GM12878 (cell line): Measurements from ENCODE around the gene CACNA1D. TPM values are rescaled to one million over a fixed set of nuclear protein-coding genes. Genes with fewer than 3 reads are reported as not detected.

ENCODE experiments used
- ATAC-seq: fragments of 200-7000 bp; cut with Tn5 transposase; 3 replicates; pipeline ENCODE4 v1.9.1; 2020; ENCODE audit warnings: mild to moderate bottlenecking, moderate library complexity
- BruUV-seq: library from RNA; stranded (reverse); fragments of 400-500 nt; replicated peaks from 2 replicates; lab custom pipeline; 2021; lab: Mats Ljungman, UMichigan
- CTCF ChIA-PET: fragments of 300-600 bp; sonication (Branson Sonifier 250); formaldehyde crosslinking; extraction: SDS; loops from one replicate; lab custom pipeline; 2021; ENCODE audit warnings: inconsistent platforms; lab: Yijun Ruan, JAX
- POLR2A ChIA-PET: fragments of 350-600 bp; formaldehyde crosslinking; extraction: SDS; loops from one replicate; lab custom pipeline; 2021; ENCODE audit warnings: inconsistent platforms; lab: Charles Lee
- RAD21 ChIA-PET: fragments of 300-600 bp; sonication (Branson Sonifier 250); formaldehyde crosslinking; loops from one replicate; lab custom pipeline; 2023; ENCODE audit warnings: antibody characterized with exemption; ENCODE audit not compliant: unreplicated experiment; lab: Charles Lee
- SMC1A ChIA-PET: fragments of 300-600 bp; sonication (Branson Sonifier 250); formaldehyde crosslinking; loops from one replicate; lab custom pipeline; 2023; ENCODE audit not compliant: unreplicated experiment, uncharacterized antibody; lab: Charles Lee
- DNase-seq: peaks from one replicate; pipeline ENCODE4 v3.0.0-alpha.2; 2011; ENCODE audit warnings: low read depth, low spot score
- FAIRE-seq: peaks from 3 replicates; lab custom pipeline; 2011; peaks lifted over from hg19 to GRCh38; lab: Jason Lieb, UNC
- H2AFZ ChIP-seq: 2 replicates; pipeline ENCODE4 v1.6.0; 2011; ENCODE audit warnings: low read depth, low read length, control low read depth; ENCODE audit not compliant: control insufficient read depth
- H3K27ac ChIP-seq: 2 replicates; pipeline ENCODE4 v1.5.1; 2011; ENCODE audit warnings: control low read depth; ENCODE audit not compliant: control insufficient read depth, insufficient read depth
- H3K27me3 ChIP-seq, 2 experiments: replicated peaks in 1 of 2; 2 replicates each; pipeline versions ENCODE4 v1.6.0 to v1.6.1; 2011; ENCODE audit warnings: low read length in 1 of 2; ENCODE audit not compliant: control insufficient read depth in 2 of 2, insufficient read depth in 2 of 2
- H3K36me3 ChIP-seq, 2 experiments: 2 replicates each; pipeline ENCODE4 v1.5.1; 2011; ENCODE audit warnings: low read length in 1 of 2; ENCODE audit not compliant: control insufficient read depth in 2 of 2, insufficient read depth in 2 of 2
- H3K4me1 ChIP-seq: 2 replicates; pipeline ENCODE4 v1.6.1; 2011; ENCODE audit warnings: mild to moderate bottlenecking, low read length, moderate library complexity, mixed read lengths; ENCODE audit not compliant: control insufficient read depth, insufficient read depth
- H3K4me2 ChIP-seq: 2 replicates; pipeline ENCODE4 v1.6.0; 2011; ENCODE audit warnings: control low read depth; ENCODE audit not compliant: control insufficient read depth, insufficient read depth
- H3K4me3 ChIP-seq: fragments of 200-600 bp; sonication (generic); 2 replicates; pipeline ENCODE4 v1.5.1; 2016
- H3K79me2 ChIP-seq: 2 replicates; pipeline ENCODE4 v1.6.0; 2011; ENCODE audit warnings: low read length; ENCODE audit not compliant: control insufficient read depth, insufficient read depth
- H3K9ac ChIP-seq: 2 replicates; pipeline ENCODE4 v1.8.0; 2011; ENCODE audit warnings: low read length, control low read depth, mixed read lengths; ENCODE audit not compliant: control insufficient read depth, insufficient read depth
- H3K9me3 ChIP-seq: replicated peaks from 3 replicates; pipeline ENCODE4 v1.5.1; 2011; ENCODE audit warnings: mild to moderate bottlenecking, low read length; ENCODE audit not compliant: control insufficient read depth, insufficient read depth
- H4K20me1 ChIP-seq: 2 replicates; pipeline ENCODE4 v1.6.0; 2011; ENCODE audit not compliant: control insufficient read depth, insufficient read depth
- CTCF ChIP-seq, 3 experiments: IDR thresholded peaks in 2 of 3; conservative IDR thresholded peaks in 1 of 3; 2 replicates each; pipeline ENCODE4 v1.5.1; 2011; ENCODE audit warnings: low read depth in 3 of 3, low read length in 3 of 3, mild to moderate bottlenecking in 3 of 3, control low read depth in 2 of 3, moderate library complexity in 2 of 3, inconsistent platforms in 1 of 3, mixed read lengths in 1 of 3; ENCODE audit not compliant: control insufficient read depth in 2 of 3, insufficient read depth in 1 of 3; ENCODE audit errors: extremely low read depth in 1 of 3
- ELK1 ChIP-seq: IDR thresholded peaks from 2 replicates; pipeline ENCODE4 v1.6.1; 2012; ENCODE audit warnings: low read depth, low read length, improper control_type of control experiment
- MTA2 ChIP-seq: fragments of 450-650 bp; IDR thresholded peaks from 2 replicates; pipeline ENCODE4 v1.6.1; 2016; ENCODE audit warnings: low read depth, mild to moderate bottlenecking, moderate library complexity
- PAX8 ChIP-seq: fragments of 450-650 bp; IDR thresholded peaks from 2 replicates; pipeline ENCODE4 v1.6.1; 2017; ENCODE audit warnings: mild to moderate bottlenecking, moderate library complexity
- RAD21 ChIP-seq: IDR thresholded peaks from 2 replicates; pipeline ENCODE4 v1.6.1; 2011; ENCODE audit warnings: mild to moderate bottlenecking, low read depth, low read length, moderate library complexity; ENCODE audit not compliant: insufficient read depth
- RB1 ChIP-seq: fragments of 450-650 bp; formaldehyde crosslinking; IDR thresholded peaks from 2 replicates; pipeline ENCODE4 v1.6.1; 2017; ENCODE audit warnings: mild to moderate bottlenecking, borderline replicate concordance
- RBBP5 ChIP-seq: fragments of 200-600 bp; sonication (generic); conservative IDR thresholded peaks from 2 replicates; pipeline ENCODE4 v1.6.1; 2016
- SMAD1 ChIP-seq: fragments of 450-650 bp; IDR thresholded peaks from 2 replicates; pipeline ENCODE4 v1.6.1; 2018; ENCODE audit warnings: mild to moderate bottlenecking, low read depth; ENCODE audit not compliant: partially characterized antibody
- SMC3 ChIP-seq: IDR thresholded peaks from 2 replicates; pipeline ENCODE4 v1.6.1; 2011; ENCODE audit warnings: low read length, improper control_type of control experiment, borderline replicate concordance
- STAT1 ChIP-seq: fragments of 450-650 bp; conservative IDR thresholded peaks from 2 replicates; pipeline ENCODE4 v1.6.1; 2014; ENCODE audit warnings: antibody characterized with exemption, mild to moderate bottlenecking
- USF1 ChIP-seq: IDR thresholded peaks from 2 replicates; pipeline ENCODE4 v1.6.1; 2011; ENCODE audit warnings: borderline replicate concordance, low read depth, mild to moderate bottlenecking, moderate library complexity, mixed read lengths, low read length; ENCODE audit not compliant: insufficient read depth; ENCODE audit errors: extremely low read length
- WGBS: methylation state at CpG from one replicate; pipeline ENCODE4 v1.1.6; 2016; ENCODE audit warnings: low lambda C conversion rate; ENCODE audit not compliant: insufficient replicate concordance, insufficient coverage; ENCODE audit errors: missing lambda C conversion rate; 5-methylcytosine and 5-hydroxymethylcytosine counted together
- in situ Hi-C: fragments of 300-500 bp; cut with MboI; formaldehyde crosslinking; loops from 9 replicates; pipeline ENCODE4 v1.14.3; 2018; ENCODE audit warnings: mixed read lengths
- intact Hi-C: fragments of 100-400 bp; cut with micrococcal nuclease; formaldehyde crosslinking; loops from one replicate; pipeline ENCODE4 v1.14.2; 2022; ENCODE audit not compliant: unreplicated experiment
- polyA plus RNA-seq, 11 experiments: library from polyadenylated mRNA; depleted of rRNA in 4 of 11; unstranded in 6 of 11; stranded (reverse) in 5 of 11; fragments of >200 nt; fragmentation: Nextera tagmentation in 4 of 11; fragmentation: Illumina TruSeq in 1 of 11; extraction: Ambion mirVana in 4 of 11; extraction: Trizol in 1 of 11; gene quantifications; 1 replicate in 1 of 11; 2 replicates in 10 of 11; pipeline versions ENCODE4 v1.2.1 to v1.2.3, GENCODE V29; 2011 to 2016; ENCODE audit warnings: inconsistent platforms in 2 of 11, missing spikeins in 2 of 11, low read depth in 1 of 11
- total RNA-seq, 4 experiments: library from RNA; depleted of rRNA in 3 of 4; stranded (reverse); fragments of >200 nt in 3 of 4; fragmentation: Illumina TruSeq in 1 of 4; extraction: Trizol in 1 of 4; gene quantifications; 2 replicates each; pipeline versions ENCODE4 v1.2.1 to v1.2.3, GENCODE V29; 2013 to 2021
- TF ChIP-seq, protein P1 (sequence below): fragments of 450-650 bp; formaldehyde crosslinking; IDR thresholded peaks from 2 replicates; pipeline ENCODE4 v1.5.0; 2022; ENCODE audit warnings: mild to moderate bottlenecking, missing genetic modification characterization

Gene CACNA1D
- total and polyA plus RNA-seq, 10 of the 15 experiments (the other 5 are each of a cell fraction or from before 2014, with no cell fraction given): 0.21 to 24.4 (median 1.6) TPM

GRCh38 chr3:53668872-53669271, 174.5 kb downstream of the CACNA1D start:
- ChIA-PET RAD21 (interaction anchor here (1.0 to 4.0 kb wide), 2 partner anchors 37 to 41 kb away, joined by 3 to 24 read pairs; no protein-coding TSS in a partner anchor), POLR2A (interaction anchor here (1.1 kb wide), 1 partner anchor 20 kb away, joined by 3 read pairs; no protein-coding TSS in a partner anchor), SMC1A (interaction anchor here (0.6 to 3.2 kb wide), 15 partner anchors 12 to 270 kb away, joined by 3 to 21 read pairs (median 4); no protein-coding TSS in a partner anchor), CTCF (interaction anchor here (0.6 to 3.1 kb wide), 20 partner anchors 9 to 178 kb away, joined by 3 to 20 read pairs (median 4); no protein-coding TSS in a partner anchor)
- H3K36me3 ChIP-seq: no peaks in the 10 kb centered on the region
- FAIRE-seq (no peak), DNase-seq (no peak), ATAC-seq (peak; percentile 38; the same call in 2 of the 3 replicates)
- no peaks in the 10 kb centered on the region for H4K20me1 ChIP-seq
- H3K9ac ChIP-seq: no peak overlapping the region
- H2AFZ ChIP-seq: no peak overlapping the region
- no peak for TF ChIP-seq MTA2
- TF ChIP-seq PAX8: no peak
- TF ChIP-seq RAD21: peak; percentile 52; the same call in 1 of the 2 replicates
- TF ChIP-seq SMAD1: no peak
- no peak for TF ChIP-seq USF1
- no peak for TF ChIP-seq RB1
- no peak for TF ChIP-seq ELK1
- TF ChIP-seq, protein P1, sequence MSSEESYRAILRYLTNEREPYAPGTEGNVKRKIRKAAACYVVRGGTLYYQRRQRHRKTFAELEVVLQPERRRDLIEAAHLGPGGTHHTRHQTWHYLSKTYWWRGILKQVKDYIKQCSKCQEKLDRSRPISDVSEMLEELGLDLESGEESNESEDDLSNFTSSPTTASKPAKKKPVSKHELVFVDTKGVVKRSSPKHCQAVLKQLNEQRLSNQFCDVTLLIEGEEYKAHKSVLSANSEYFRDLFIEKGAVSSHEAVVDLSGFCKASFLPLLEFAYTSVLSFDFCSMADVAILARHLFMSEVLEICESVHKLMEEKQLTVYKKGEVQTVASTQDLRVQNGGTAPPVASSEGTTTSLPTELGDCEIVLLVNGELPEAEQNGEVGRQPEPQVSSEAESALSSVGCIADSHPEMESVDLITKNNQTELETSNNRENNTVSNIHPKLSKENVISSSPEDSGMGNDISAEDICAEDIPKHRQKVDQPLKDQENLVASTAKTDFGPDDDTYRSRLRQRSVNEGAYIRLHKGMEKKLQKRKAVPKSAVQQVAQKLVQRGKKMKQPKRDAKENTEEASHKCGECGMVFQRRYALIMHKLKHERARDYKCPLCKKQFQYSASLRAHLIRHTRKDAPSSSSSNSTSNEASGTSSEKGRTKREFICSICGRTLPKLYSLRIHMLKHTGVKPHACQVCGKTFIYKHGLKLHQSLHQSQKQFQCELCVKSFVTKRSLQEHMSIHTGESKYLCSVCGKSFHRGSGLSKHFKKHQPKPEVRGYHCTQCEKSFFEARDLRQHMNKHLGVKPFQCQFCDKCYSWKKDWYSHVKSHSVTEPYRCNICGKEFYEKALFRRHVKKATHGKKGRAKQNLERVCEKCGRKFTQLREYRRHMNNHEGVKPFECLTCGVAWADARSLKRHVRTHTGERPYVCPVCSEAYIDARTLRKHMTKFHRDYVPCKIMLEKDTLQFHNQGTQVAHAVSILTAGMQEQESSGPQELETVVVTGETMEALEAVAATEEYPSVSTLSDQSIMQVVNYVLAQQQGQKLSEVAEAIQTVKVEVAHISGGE (CRISPR knock-in tag): no peak
- no peak for TF ChIP-seq RBBP5
- peak; percentile 35 to 44 (median 39); a peak in 4 of 6 replicates for TF ChIP-seq CTCF (IDR thresholded peaks at IDR 0.05 in 2 of 3, conservative IDR thresholded peaks at IDR 0.05 in 1 of 3; ENCODE audit: control insufficient read depth in 2 of 3, extremely low read depth in 1 of 3, insufficient read depth in 1 of 3, low read depth in 3 of 3, low read length in 3 of 3)
- no peak for TF ChIP-seq STAT1
- peak; percentile 32; the same call in 1 of the 2 replicates for TF ChIP-seq SMC3
- no peaks in the 10 kb centered on the region for H3K79me2 ChIP-seq
- no peaks in the 10 kb centered on the region; the same call in 2 of the 3 replicates for H3K9me3 ChIP-seq
- H3K27ac ChIP-seq: no peak overlapping the region
- intact Hi-C loops (no loop called here), in situ Hi-C loops (no loop called here)
- H3K4me2 ChIP-seq: no peak overlapping the region
- no peak overlapping the region for H3K4me3 ChIP-seq
- no peaks in the 10 kb centered on the region for H3K4me1 ChIP-seq
- no TSS peak for BruUV-seq
- WGBS: 37% methylated on average over 2 of the region's 2 CpGs
- H3K27me3 ChIP-seq: peaks cover 0 to 4% of the 10 kb centered on the region in 2 experiments; a peak in 2 of 4 replicates
